ENCODE measurements around the gene WWOX. TPM values are rescaled to one million over a fixed set of nuclear protein-coding genes. Genes with fewer than 3 reads are reported as not detected.

WWOX gene
- total and polyA plus RNA-seq, 2 of the 4 experiments (the other 2 are of a cell fraction), result 2.7 to 5.4 TPM

GRCh38 chr16:78325468-78326352 lies 226.3 kb downstream of the WWOX start:
- Histone ChIP-seq H3K9me3 (ENCODE audit: control insufficient read depth, insufficient read depth, low read length) (peaks cover 16% of the 10 kb centered on the region), H2AK9ac (replicated peaks; ENCODE audit: low read depth, low read length, poor library complexity) (no peak overlapping the region), H2BK120ac (ENCODE audit: low read depth, low read length) (no peak overlapping the region), H3K4me1 (ENCODE audit: control insufficient read depth, insufficient read depth, low read length) (no peaks in the 10 kb centered on the region), H2AFZ (replicated peaks; ENCODE audit: low read length, poor library complexity) (no peak overlapping the region), H3K36me3 (ENCODE audit: control insufficient read depth, insufficient read depth, low read length) (no peaks in the 10 kb centered on the region), H4K8ac (ENCODE audit: low read depth in 2 of 2, low read length in 2 of 2) (no peak overlapping the region), H3K14ac (replicated peaks; ENCODE audit: low read depth, low read length) (no peak overlapping the region), H3K4me3 (ENCODE audit: insufficient read depth, low read depth, low read length) (no peak overlapping the region), H3K4me2 (ENCODE audit: low read depth, low read length) (no peak overlapping the region), H3K23ac (ENCODE audit: low read depth, low read length) (no peak overlapping the region), H4K5ac (ENCODE audit: low read depth, low read length) (no peak overlapping the region), H3K4ac (ENCODE audit: low read depth, low read length) (no peak overlapping the region), H4K20me1 (ENCODE audit: insufficient read depth, low read length) (no peaks in the 10 kb centered on the region), H3K79me1 (ENCODE audit: low read depth in 1 of 2, low read length in 2 of 2) (no peaks in the 10 kb centered on the region), H3K9me1 (ENCODE audit: insufficient read depth, low read length) (no peaks in the 10 kb centered on the region), H3K9ac (ENCODE audit: low read depth, low read length) (no peak overlapping the region), H3K18ac (ENCODE audit: low read depth, low read length) (no peak overlapping the region), H3K27me3 (ENCODE audit: control insufficient read depth, insufficient read depth, low read length) (no peaks in the 10 kb centered on the region), H2BK15ac (ENCODE audit: low read depth, low read length) (no peak overlapping the region), H3K27ac (ENCODE audit: insufficient read depth, low read length) (no peak overlapping the region), H2BK20ac (ENCODE audit: low read depth, low read length) (no peak overlapping the region), H4K91ac (ENCODE audit: insufficient read depth, low read depth, low read length) (no peak overlapping the region), H3K56ac (ENCODE audit: extremely low read depth, insufficient read depth, low read length) (no peak overlapping the region), H2AK5ac (ENCODE audit: low read depth, low read length) (no peak overlapping the region), H2BK5ac (ENCODE audit: low read depth, low read length, poor library complexity, severe bottlenecking) (no peak overlapping the region)
- no CpG with 5 or more reads among the region's 6 CpGs for WGBS, 2 experiments (ENCODE audit: extremely low coverage in 2 of 2, insufficient read length in 1 of 2)
- ChIA-PET CTCF (no interaction called here), POLR2A (ENCODE audit: unreplicated experiment) (no interaction called here)
- intact Hi-C loops (cut with micrococcal nuclease) (no loop called here), in situ Hi-C loops (cut with MboI; ENCODE audit: low sequenced_read_pairs) (no loop called here), dilution Hi-C loops (cut with HindIII; ENCODE audit: low sequenced_read_pairs, unreplicated experiment) (no loop called here)
- TF ChIP-seq CHD1 (IDR thresholded peaks at IDR 0.05; ENCODE audit: low read depth, low read length), result no peak
- TF ChIP-seq CEBPB (IDR thresholded peaks at IDR 0.05; ENCODE audit: low read depth, low read length), result no peak
- no peak for TF ChIP-seq MAFK (IDR thresholded peaks at IDR 0.05; ENCODE audit: low read depth, low read length)
- TF ChIP-seq CTCF (conservative IDR thresholded peaks at IDR 0.05; ENCODE audit: low read depth, low read length), result no peak
- no peak for TF ChIP-seq NFE2L2 (IDR thresholded peaks at IDR 0.05; ENCODE audit: low read depth, low read length)
- TF ChIP-seq FOS (IDR thresholded peaks at IDR 0.05; ENCODE audit: low read depth, low read length), result no peak
- no peak for TF ChIP-seq MAZ (IDR thresholded peaks at IDR 0.05; ENCODE audit: borderline replicate concordance, low read depth, low read length)
- ATAC-seq (ENCODE audit: low read depth), result no peak
- BruUV-seq (replicated peaks), result no TSS peak
- no peak for DNase-seq
